Measurements from ENCODE around the gene EXOSC3.

- TF ChIP-seq CTCF (tag by site-specific recombination; IDR thresholded peaks at IDR 0.05) (no peak), SETDB1 (IDR thresholded peaks at IDR 0.05; ENCODE audit: insufficient read length, low read length) (no peak), KLF7 (tag by site-specific recombination; IDR thresholded peaks at IDR 0.05; ENCODE audit: borderline replicate concordance) (no peak), ZBTB26 (tag by site-specific recombination; optimal IDR thresholded peaks at IDR 0.05) (no peak), ZNF398 (tag by site-specific recombination; IDR thresholded peaks at IDR 0.05) (no peak), ZNF777 (tag by site-specific recombination; IDR thresholded peaks at IDR 0.05; ENCODE audit: borderline replicate concordance) (no peak), ZNF335 (tag by site-specific recombination; conservative IDR thresholded peaks at IDR 0.05) (no peak), ZNF529 (tag by site-specific recombination; IDR thresholded peaks at IDR 0.05; ENCODE audit: insufficient replicate concordance) (no peak), ZNF654 (tag by site-specific recombination; IDR thresholded peaks at IDR 0.05; ENCODE audit: low read depth) (no peak), ZNF341 (tag by site-specific recombination; IDR thresholded peaks at IDR 0.05; ENCODE audit: low read depth) (no peak), ZNF23 (tag by site-specific recombination; IDR thresholded peaks at IDR 0.05; ENCODE audit: borderline replicate concordance) (no peak)
Measured at GRCh38 chr9:37792122-37792521, 7.3 kb upstream of the EXOSC3 start.

All from HEK293 (cell line).